Natural killer cell (primary cell): Measurements from ENCODE around the gene LMX1A. TPM values are rescaled to one million over a fixed set of nuclear protein-coding genes. Genes with fewer than 3 reads are reported as not detected.

Source experiments
- ATAC-seq, 3 donors: fragments of 150-1000 bp in 2 of 3; fragments of 200-7000 bp in 1 of 3; cut with Tn5 transposase; 1 replicate in 1 of 3; 2 replicates in 2 of 3; pipeline ENCODE4 v1.10.0; 2021; ENCODE audit warnings: mild to moderate bottlenecking in 2 of 3, moderate library complexity in 2 of 3
- DNase-seq, 2 donors: peaks; one replicate each; pipeline versions ENCODE4 v3.0.0 to v3.0.0-alpha.2; 2013 to 2021; ENCODE audit warnings: mixed read lengths in 1 of 2
- H3K27ac ChIP-seq: one replicate; pipeline ENCODE4 v1.5.1; 2013; ENCODE audit warnings: mild to moderate bottlenecking, low read length
- H3K27me3 ChIP-seq: one replicate; pipeline ENCODE4 v1.6.1; 2013; ENCODE audit warnings: low read length; ENCODE audit not compliant: control insufficient read depth, insufficient read depth
- H3K36me3 ChIP-seq: one replicate; pipeline ENCODE4 v1.6.1; 2013; ENCODE audit warnings: low read length; ENCODE audit not compliant: control insufficient read depth, insufficient read depth
- H3K4me1 ChIP-seq: one replicate; pipeline ENCODE4 v1.6.1; 2013; ENCODE audit warnings: low read length; ENCODE audit not compliant: control insufficient read depth, insufficient read depth
- H3K4me3 ChIP-seq: one replicate; pipeline ENCODE4 v1.5.1; 2013; ENCODE audit warnings: low read length
- H3K9me3 ChIP-seq: one replicate; pipeline ENCODE4 v1.6.1; 2013; ENCODE audit warnings: low read length; ENCODE audit not compliant: control insufficient read depth, insufficient read depth
- H3K27ac Mint-ChIP-seq, 2 donors: one replicate each; pipeline ENCODE4 v1.8.0; 2022; ENCODE audit warnings: mild to moderate bottlenecking in 2 of 2, mixed read lengths in 2 of 2, moderate library complexity in 1 of 2
- H3K27me3 Mint-ChIP-seq, 2 donors: one replicate each; pipeline ENCODE4 v1.8.0; 2022; ENCODE audit warnings: low read depth in 2 of 2, mixed read lengths in 2 of 2
- H3K36me3 Mint-ChIP-seq: one replicate; pipeline ENCODE4 v1.8.0; 2022; ENCODE audit warnings: mixed read lengths
- H3K4me1 Mint-ChIP-seq, 2 donors: one replicate each; pipeline ENCODE4 v1.8.0; 2022; ENCODE audit warnings: mixed read lengths in 2 of 2
- H3K4me3 Mint-ChIP-seq: one replicate; pipeline ENCODE4 v1.8.0; 2022; ENCODE audit warnings: mild to moderate bottlenecking, moderate library complexity, mixed read lengths
- H3K9me3 Mint-ChIP-seq, 2 donors: one replicate each; pipeline ENCODE4 v1.8.0; 2022; ENCODE audit warnings: mixed read lengths in 2 of 2
- WGBS: methylation state at CpG from one replicate; pipeline ENCODE4 v1.1.7; 2013; ENCODE audit warnings: missing lambda C conversion rate; ENCODE audit not compliant: insufficient coverage; 5-methylcytosine and 5-hydroxymethylcytosine counted together
- intact Hi-C: fragments of 100-400 bp; cut with micrococcal nuclease; formaldehyde crosslinking; loops from one replicate; pipeline ENCODE4 v1.14.2; 2022
- total RNA-seq, 4 donors: library from RNA; stranded (reverse); fragments of 120-200 nt in 1 of 4; gene quantifications; one replicate each; pipeline versions ENCODE4 v1.2.3 to v1.2.4, GENCODE V29; 2013 to 2022
- TF ChIP-seq, protein P1 (sequence below): fragments of 200-600 bp; IDR thresholded peaks from one replicate; pipeline ENCODE4 v1.8.0; 2022; ENCODE audit warnings: antibody characterized with exemption

LMX1A gene
- total RNA-seq, 3 donors from 2014 or later (not counting 1 experiment from before 2014, with no cell fraction given): not detected

DNA sequence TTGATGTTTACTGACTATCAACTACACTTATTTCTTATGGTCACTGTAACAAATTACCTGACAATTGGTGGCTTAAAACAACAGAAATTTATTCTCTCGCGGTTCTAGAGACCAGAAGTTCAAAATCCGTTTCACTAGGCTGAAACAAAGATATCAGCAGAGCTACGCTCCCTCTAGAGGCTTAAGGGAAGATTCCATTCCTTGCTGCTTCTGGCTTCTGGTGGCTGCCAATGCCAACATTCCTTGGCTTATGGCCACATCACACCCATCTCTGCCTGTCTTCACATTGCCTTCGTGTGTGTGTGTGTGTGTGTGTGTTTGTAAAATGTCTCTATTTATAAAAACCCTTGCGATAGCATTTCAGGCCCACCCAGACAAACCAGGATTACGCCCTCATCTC lies 66.4 kb downstream of the LMX1A start:
- Mint-ChIP-seq H3K4me3 (no peak overlapping the region), H3K9me3 (no peaks in the 10 kb centered on the region), H3K4me1 (no peaks in the 10 kb centered on the region), H3K27me3 (peaks cover 6 to 13% of the 10 kb centered on the region in 2 donors), H3K27ac (no peak overlapping the region), H3K36me3 (no peaks in the 10 kb centered on the region)
- Histone ChIP-seq H3K36me3 (no peaks in the 10 kb centered on the region), H3K4me1 (no peaks in the 10 kb centered on the region), H3K27ac (no peak overlapping the region), H3K9me3 (no peaks in the 10 kb centered on the region), H3K4me3 (no peak overlapping the region), H3K27me3 (no peaks in the 10 kb centered on the region)
- intact Hi-C loops: no loop called here
- DNase-seq (no peak), ATAC-seq (peak in 1 of 3 donors; percentile 7)
- TF ChIP-seq, protein P1, sequence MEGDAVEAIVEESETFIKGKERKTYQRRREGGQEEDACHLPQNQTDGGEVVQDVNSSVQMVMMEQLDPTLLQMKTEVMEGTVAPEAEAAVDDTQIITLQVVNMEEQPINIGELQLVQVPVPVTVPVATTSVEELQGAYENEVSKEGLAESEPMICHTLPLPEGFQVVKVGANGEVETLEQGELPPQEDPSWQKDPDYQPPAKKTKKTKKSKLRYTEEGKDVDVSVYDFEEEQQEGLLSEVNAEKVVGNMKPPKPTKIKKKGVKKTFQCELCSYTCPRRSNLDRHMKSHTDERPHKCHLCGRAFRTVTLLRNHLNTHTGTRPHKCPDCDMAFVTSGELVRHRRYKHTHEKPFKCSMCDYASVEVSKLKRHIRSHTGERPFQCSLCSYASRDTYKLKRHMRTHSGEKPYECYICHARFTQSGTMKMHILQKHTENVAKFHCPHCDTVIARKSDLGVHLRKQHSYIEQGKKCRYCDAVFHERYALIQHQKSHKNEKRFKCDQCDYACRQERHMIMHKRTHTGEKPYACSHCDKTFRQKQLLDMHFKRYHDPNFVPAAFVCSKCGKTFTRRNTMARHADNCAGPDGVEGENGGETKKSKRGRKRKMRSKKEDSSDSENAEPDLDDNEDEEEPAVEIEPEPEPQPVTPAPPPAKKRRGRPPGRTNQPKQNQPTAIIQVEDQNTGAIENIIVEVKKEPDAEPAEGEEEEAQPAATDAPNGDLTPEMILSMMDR: no peak
- 92% methylated on average over 6 of the region's 7 CpGs for WGBS

DNA sequence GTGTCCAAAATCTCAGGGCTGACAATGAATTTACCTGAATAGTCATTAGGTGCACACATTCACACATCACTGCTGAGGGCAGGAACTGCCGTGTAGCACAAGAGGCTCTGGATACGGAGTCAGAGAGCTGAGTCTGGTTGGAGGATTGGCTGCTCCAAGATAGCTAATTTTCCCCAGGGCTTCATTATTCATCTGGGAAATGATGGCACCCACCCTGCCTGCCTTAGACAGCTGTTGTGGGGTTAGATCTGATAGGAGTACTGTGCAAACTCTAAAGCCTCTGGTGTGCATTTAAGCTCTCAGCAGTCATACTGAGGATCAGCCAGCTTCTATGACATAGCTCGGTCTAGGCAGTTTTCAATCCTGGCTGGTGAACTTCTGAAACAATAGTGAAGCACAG lies 67.0 kb downstream of the LMX1A start:
- no peak for ATAC-seq
- Mint-ChIP-seq H3K9me3 (no peaks in the 10 kb centered on the region), H3K27ac (no peak overlapping the region), H3K27me3 (peaks cover 6 to 13% of the 10 kb centered on the region in 2 donors), H3K36me3 (no peaks in the 10 kb centered on the region), H3K4me1 (no peaks in the 10 kb centered on the region), H3K4me3 (no peak overlapping the region)
- 91% methylated on average over 3 of the region's 3 CpGs for WGBS
- Histone ChIP-seq H3K36me3 (no peaks in the 10 kb centered on the region), H3K9me3 (no peaks in the 10 kb centered on the region), H3K4me3 (no peak overlapping the region), H3K27ac (no peak overlapping the region), H3K27me3 (no peaks in the 10 kb centered on the region), H3K4me1 (no peaks in the 10 kb centered on the region)
- intact Hi-C loops: no loop called here
- TF ChIP-seq, protein P1: no peak
- no peak for DNase-seq

DNA sequence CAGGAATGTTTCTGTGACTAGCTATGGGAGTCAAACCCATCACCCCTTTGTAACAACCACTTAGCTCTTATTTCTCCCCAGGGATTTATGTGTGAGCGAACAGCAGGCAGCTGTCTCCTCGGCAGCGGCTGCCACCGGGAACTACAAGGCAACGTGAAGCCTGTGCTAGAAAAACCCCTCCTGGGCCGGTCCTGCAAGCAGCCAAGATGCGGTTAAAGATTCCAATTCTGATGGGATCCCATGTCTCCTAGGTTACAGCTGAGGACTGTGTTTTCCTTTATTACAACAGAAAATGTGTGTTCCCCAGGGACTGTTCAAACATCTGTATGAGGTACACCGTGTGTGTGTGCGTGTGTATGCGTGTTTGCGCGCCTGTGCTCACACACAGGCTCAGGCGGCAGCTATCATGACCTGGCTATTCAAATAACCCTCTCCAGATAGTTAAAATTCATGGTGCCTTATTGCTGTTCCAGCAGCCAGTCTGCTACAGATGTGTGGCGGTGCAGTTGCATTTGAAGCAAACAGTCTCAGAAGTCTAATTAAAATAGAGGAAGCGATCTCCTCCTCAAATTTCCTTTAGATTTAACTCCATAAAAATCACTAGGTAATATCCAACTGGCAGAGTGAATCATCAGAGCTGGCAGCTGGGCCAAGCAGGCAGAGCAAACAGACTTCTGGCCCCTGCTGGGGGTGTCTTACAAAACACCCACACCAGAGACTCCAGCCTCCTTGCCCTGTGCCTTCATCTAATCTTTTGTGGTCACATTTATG lies 68.0 kb downstream of the LMX1A start:
- TF ChIP-seq, protein P1: no peak
- no peaks in the 10 kb centered on the region for H3K9me3 Mint-ChIP-seq
- ATAC-seq: no peak
- Histone ChIP-seq H3K36me3 (no peaks in the 10 kb centered on the region), H3K4me1 (no peaks in the 10 kb centered on the region), H3K27ac (no peak overlapping the region), H3K9me3 (no peaks in the 10 kb centered on the region), H3K4me3 (no peak overlapping the region), H3K27me3 (no peaks in the 10 kb centered on the region)
- no peaks in the 10 kb centered on the region for H3K36me3 Mint-ChIP-seq
- DNase-seq: no peak
- H3K27me3 Mint-ChIP-seq: peaks cover 6 to 19% of the 10 kb centered on the region in 2 donors
- no peaks in the 10 kb centered on the region for H3K4me1 Mint-ChIP-seq
- H3K4me3 Mint-ChIP-seq: no peak overlapping the region
- no peak overlapping the region for H3K27ac Mint-ChIP-seq
- WGBS: 59% methylated on average over 15 of the region's 15 CpGs
- intact Hi-C loops: no loop called here

DNA sequence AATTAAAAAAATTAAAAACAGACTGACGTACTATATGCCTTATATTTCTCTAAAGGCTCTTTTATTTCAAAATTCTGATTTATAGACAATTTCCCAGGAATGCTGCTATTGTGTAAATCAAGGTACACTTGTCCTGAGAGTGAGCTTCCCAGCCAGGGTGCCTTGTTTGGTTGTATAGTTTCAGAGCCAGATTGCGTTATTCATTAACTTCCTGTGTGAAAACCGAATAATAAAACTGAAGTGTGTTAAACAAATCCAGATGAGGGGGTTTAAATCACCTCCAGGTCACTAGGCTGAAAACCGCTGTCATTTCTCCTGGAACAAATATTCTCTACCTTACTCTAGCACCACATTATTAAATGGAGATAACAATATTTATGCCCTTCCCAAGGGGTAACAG lies 68.7 kb downstream of the LMX1A start:
- H3K27ac Mint-ChIP-seq: no peak overlapping the region
- intact Hi-C loops: no loop called here
- H3K4me3 Mint-ChIP-seq: no peak overlapping the region
- H3K27me3 Mint-ChIP-seq: peaks cover 8 to 21% of the 10 kb centered on the region in 2 donors
- ATAC-seq: no peak
- TF ChIP-seq, protein P1: no peak
- Histone ChIP-seq H3K27me3 (no peaks in the 10 kb centered on the region), H3K4me3 (no peak overlapping the region), H3K36me3 (no peaks in the 10 kb centered on the region), H3K9me3 (no peaks in the 10 kb centered on the region), H3K4me1 (no peaks in the 10 kb centered on the region), H3K27ac (no peak overlapping the region)
- no peak for DNase-seq
- H3K4me1 Mint-ChIP-seq: no peaks in the 10 kb centered on the region
- no peaks in the 10 kb centered on the region for H3K9me3 Mint-ChIP-seq
- H3K36me3 Mint-ChIP-seq: no peaks in the 10 kb centered on the region
- 80% methylated on average over 2 of the region's 4 CpGs for WGBS
